ENCODE data around the gene PAPSS1.

The PAPSS1 gene

DNA sequence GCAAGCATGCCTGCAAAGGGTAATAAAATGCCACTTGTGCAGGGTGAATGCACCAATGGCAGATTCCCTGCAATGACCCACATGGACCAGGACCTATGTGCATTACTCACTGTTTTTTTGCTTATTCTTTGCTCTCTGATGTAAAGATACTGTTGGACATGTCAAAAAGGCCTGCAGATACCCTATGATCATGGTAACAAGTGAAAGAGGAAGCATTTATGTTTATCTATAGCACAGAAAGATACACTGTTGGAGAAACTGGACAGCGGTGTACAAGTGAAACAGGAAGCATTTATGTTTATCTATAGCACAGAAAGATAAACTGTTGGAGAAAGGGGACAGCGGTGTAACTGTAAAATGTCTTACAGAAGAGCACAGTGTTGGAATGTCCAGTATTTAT is 127.5 kb downstream of the PAPSS1 start:
- Histone ChIP-seq H3K79me2 (ENCODE audit: control insufficient read depth, low read length) (no peaks in the 10 kb centered on the region), H3K4me2 (ENCODE audit: low read length) (peak overlapping the region; percentile 68)

DNA sequence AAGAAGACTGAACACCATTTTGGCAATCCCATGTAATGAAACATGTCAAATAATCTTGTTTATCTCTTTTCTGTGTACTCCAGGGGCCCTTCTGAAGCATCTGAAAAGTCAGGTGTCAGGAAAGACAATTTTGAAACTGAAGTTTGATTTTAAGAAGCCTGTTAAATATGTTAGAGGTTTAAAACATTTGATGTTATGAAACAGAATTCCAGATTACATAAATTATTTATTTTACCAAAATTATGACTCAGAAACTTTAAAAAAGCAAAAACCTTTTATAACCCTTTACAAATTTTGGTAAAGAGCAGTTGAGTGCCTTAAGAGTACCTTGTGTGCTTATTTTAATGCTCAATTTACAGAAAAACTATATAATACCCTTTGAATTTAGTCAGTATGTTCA is 130.8 kb downstream of the PAPSS1 start:
- Histone ChIP-seq H4K20me1 (ENCODE audit: control insufficient read depth, insufficient read depth, low read depth, low read length) (no peaks in the 10 kb centered on the region), H3K4me1 (ENCODE audit: control insufficient read depth, low read length) (peaks cover 42% of the 10 kb centered on the region), H3K4me2 (ENCODE audit: low read length) (no peak overlapping the region), H3K79me2 (ENCODE audit: control insufficient read depth, low read length) (no peaks in the 10 kb centered on the region), H3K27me3 (ENCODE audit: control insufficient read depth, low read length) (no peaks in the 10 kb centered on the region), H3K9me2 (replicated peaks; ENCODE audit: control insufficient read depth, low read length) (no peaks in the 10 kb centered on the region), H3K4me3 (ENCODE audit: low read length) (no peak overlapping the region), H3K9me3 (ENCODE audit: control insufficient read depth, insufficient read depth, low read length) (peaks cover 27% of the 10 kb centered on the region), H3K27ac (ENCODE audit: low read depth, low read length) (no peak overlapping the region), H3F3A (ENCODE audit: control insufficient read depth, insufficient read depth) (no peaks in the 10 kb centered on the region), H3K36me3 (ENCODE audit: control insufficient read depth, low read length) (0 out of 2 replicates have a peak, but pooled peaks cover 4% of the 10 kb centered on the region)
- no peak for TF ChIP-seq EZH2phosphoT487 (IDR thresholded peaks at IDR 0.05; ENCODE audit: borderline replicate concordance, low read length)
- TF ChIP-seq, protein P1, sequence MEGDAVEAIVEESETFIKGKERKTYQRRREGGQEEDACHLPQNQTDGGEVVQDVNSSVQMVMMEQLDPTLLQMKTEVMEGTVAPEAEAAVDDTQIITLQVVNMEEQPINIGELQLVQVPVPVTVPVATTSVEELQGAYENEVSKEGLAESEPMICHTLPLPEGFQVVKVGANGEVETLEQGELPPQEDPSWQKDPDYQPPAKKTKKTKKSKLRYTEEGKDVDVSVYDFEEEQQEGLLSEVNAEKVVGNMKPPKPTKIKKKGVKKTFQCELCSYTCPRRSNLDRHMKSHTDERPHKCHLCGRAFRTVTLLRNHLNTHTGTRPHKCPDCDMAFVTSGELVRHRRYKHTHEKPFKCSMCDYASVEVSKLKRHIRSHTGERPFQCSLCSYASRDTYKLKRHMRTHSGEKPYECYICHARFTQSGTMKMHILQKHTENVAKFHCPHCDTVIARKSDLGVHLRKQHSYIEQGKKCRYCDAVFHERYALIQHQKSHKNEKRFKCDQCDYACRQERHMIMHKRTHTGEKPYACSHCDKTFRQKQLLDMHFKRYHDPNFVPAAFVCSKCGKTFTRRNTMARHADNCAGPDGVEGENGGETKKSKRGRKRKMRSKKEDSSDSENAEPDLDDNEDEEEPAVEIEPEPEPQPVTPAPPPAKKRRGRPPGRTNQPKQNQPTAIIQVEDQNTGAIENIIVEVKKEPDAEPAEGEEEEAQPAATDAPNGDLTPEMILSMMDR (IDR thresholded peaks at IDR 0.05; ENCODE audit: low read depth, low read length, poor library complexity, severe bottlenecking), result no peak

More for the DNA sequence above, 127.5 kb downstream of the PAPSS1 start:
- Histone ChIP-seq H3K27ac (ENCODE audit: low read depth, low read length) (peak overlapping the region; percentile 73), H3K4me1 (ENCODE audit: control insufficient read depth, low read length) (peaks cover 51% of the 10 kb centered on the region), H4K20me1 (ENCODE audit: control insufficient read depth, insufficient read depth, low read depth, low read length) (no peaks in the 10 kb centered on the region), H3F3A (ENCODE audit: control insufficient read depth, insufficient read depth) (no peaks in the 10 kb centered on the region), H3K9me3 (ENCODE audit: control insufficient read depth, insufficient read depth, low read length) (peaks cover 27% of the 10 kb centered on the region), H3K27me3 (ENCODE audit: control insufficient read depth, low read length) (no peaks in the 10 kb centered on the region), H3K4me3 (ENCODE audit: low read length) (peak overlapping the region; percentile 58), H3K9me2 (replicated peaks; ENCODE audit: control insufficient read depth, low read length) (no peaks in the 10 kb centered on the region), H3K36me3 (ENCODE audit: control insufficient read depth, low read length) (0 out of 2 replicates have a peak, but pooled peaks cover 4% of the 10 kb centered on the region)
- no peak for TF ChIP-seq EZH2phosphoT487 (IDR thresholded peaks at IDR 0.05; ENCODE audit: borderline replicate concordance, low read length)
- TF ChIP-seq, protein P1 (IDR thresholded peaks at IDR 0.05; ENCODE audit: low read depth, low read length, poor library complexity, severe bottlenecking), result no peak

DNA sequence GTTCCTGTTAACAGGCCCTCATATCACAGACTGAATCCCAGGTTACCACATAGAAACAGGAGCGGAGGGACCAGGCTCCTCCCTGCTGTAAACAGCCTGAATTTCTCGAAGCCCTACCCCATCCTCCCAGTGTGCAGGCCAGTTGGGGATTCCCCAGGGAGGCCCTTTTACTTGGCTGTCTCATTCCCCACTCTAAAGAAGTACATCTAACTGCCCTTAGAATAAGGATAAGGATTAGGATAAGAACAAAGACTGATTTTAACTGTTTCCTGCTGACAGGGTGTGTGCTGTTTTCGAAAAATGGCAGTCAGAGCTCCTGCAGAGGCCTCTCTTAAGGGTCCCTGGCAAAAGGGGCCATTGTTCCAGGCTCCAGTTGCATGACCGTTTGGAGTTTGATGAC is 133.7 kb downstream of the PAPSS1 start:
- Histone ChIP-seq H3K9me2 (replicated peaks; ENCODE audit: control insufficient read depth, low read length) (no peaks in the 10 kb centered on the region), H4K20me1 (ENCODE audit: control insufficient read depth, insufficient read depth, low read depth, low read length) (no peaks in the 10 kb centered on the region), H3K36me3 (ENCODE audit: control insufficient read depth, low read length) (0 out of 2 replicates have a peak, but pooled peaks cover 4% of the 10 kb centered on the region), H3K4me1 (ENCODE audit: control insufficient read depth, low read length) (peaks cover 28% of the 10 kb centered on the region), H3K27me3 (ENCODE audit: control insufficient read depth, low read length) (no peaks in the 10 kb centered on the region), H3K79me2 (ENCODE audit: control insufficient read depth, low read length) (no peaks in the 10 kb centered on the region), H3F3A (ENCODE audit: control insufficient read depth, insufficient read depth) (no peaks in the 10 kb centered on the region), H3K4me2 (ENCODE audit: low read length) (no peak overlapping the region), H3K9me3 (ENCODE audit: control insufficient read depth, insufficient read depth, low read length) (peaks cover 25% of the 10 kb centered on the region), H3K4me3 (ENCODE audit: low read length) (no peak overlapping the region), H3K27ac (ENCODE audit: low read depth, low read length) (no peak overlapping the region)
- no peak for TF ChIP-seq EZH2phosphoT487 (IDR thresholded peaks at IDR 0.05; ENCODE audit: borderline replicate concordance, low read length)
- TF ChIP-seq, protein P1 (IDR thresholded peaks at IDR 0.05; ENCODE audit: low read depth, low read length, poor library complexity, severe bottlenecking), result no peak

Data from DOHH2 (cell line).